ENCODE data around the gene BCL7C. TPM values are rescaled to one million over a fixed set of nuclear protein-coding genes. Genes with fewer than 3 reads are reported as not detected.
A peak's percentile ranks its signal among the peaks of the same experiment; 100 is the strongest.

BCL7C gene
- total RNA-seq, 2 experiments from 2014 or later: 21.8 to 23.6 TPM

DNA sequence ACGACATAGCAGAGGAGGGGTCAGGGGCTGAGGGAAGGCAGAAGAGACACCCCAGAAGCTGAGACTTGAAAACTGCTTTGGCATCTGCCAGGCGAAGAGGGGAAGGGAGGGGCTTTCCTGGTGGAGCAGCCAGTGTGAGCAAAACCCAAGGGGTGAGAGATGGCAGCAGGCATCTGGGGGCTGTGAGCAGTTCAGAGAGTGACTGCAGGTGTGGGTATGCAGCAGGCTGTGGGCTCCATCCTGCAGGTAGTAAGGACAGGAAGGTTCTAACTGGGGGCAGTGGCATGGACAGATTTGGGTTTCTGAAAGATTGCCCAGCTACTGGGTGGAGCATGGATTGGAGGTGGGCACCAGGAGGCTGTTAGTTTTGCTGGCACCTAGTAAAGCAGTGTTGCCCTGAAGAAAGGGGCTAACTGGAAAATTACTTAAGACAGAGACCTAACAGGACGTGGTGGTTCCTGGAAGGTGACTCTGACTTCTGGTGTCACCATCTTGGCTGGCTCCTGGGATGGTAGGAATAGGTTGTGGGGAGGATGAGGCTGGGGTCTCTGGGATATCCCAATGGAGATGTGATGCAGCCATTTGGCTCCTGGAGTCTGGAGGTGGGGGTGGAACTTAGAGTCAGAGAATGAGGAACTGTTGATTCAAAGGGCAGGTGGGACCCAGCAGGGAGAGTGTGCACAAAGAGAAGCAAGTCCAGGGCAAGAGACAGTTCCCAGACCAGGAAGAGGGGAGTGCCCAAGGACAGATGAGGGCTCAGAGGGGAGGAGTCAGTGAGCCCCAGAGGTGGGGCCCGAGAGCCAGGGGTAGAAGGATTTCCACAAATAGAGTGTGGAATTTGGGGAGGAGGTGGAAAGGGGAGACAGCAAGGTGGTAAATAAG, 11.2 kb downstream of the BCL7C start:
- H3K27ac Mint-ChIP-seq: peak overlapping the region; percentile 86
- H3K27me3 Mint-ChIP-seq: no peaks in the 10 kb centered on the region
- ATAC-seq: peak; percentile 54

DNA sequence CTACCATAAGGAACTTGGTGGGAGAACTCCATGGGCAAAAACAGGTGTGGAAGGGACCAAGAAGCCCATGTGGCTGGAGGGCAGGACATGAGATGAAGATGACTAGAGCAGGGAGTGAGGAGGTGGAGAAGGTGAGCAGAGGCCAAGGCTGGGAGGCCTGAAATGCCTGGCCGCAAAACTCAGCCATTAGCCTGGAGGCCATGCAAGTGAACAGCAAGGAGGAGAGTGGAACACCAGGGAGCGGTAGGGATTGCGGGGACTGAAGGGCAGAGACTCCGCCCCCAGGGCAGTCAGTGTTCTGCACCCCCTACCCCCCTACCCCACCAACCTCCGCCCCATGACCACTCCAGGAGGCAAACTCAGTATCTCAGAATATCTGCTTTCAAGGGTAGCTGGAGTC, 17.0 kb downstream of the BCL7C start:
- ChIA-PET CTCF (interaction anchor here (3.6 to 4.9 kb wide), 2 partner anchors 25 to 31 kb away, joined by 22 to 30 read pairs; no protein-coding TSS in a partner anchor), POLR2A (interaction anchor here (1.0 to 4.6 kb wide), 6 partner anchors 9 to 106 kb away, joined by 3 to 64 read pairs (median 8); partner anchors contain the start of genes BCL7C and CTF1)
- H3K27me3 Mint-ChIP-seq: no peaks in the 10 kb centered on the region
- H3K27ac Mint-ChIP-seq: peak overlapping the region; percentile 99
- ATAC-seq (no peak), DNase-seq (no peak)
- H3K4me3 Mint-ChIP-seq: peak overlapping the region; percentile 98
- H3K36me3 Mint-ChIP-seq (ENCODE audit: low read depth): peaks cover 30% of the 10 kb centered on the region
- intact Hi-C loops (cut with micrococcal nuclease): no loop called here
- no peak for TF ChIP-seq CTCF (IDR thresholded peaks at IDR 0.05)
- no peaks in the 10 kb centered on the region for H3K9me3 Mint-ChIP-seq
- H3K4me1 Mint-ChIP-seq (ENCODE audit: low read depth): peaks cover 39% of the 10 kb centered on the region

More for the DNA sequence above, 11.2 kb downstream of the BCL7C start:
- TF ChIP-seq CTCF (IDR thresholded peaks at IDR 0.05): no peak
- no peak for DNase-seq
- ChIA-PET POLR2A (interaction anchor here (1.0 to 2.5 kb wide), 2 partner anchors 11 to 15 kb away, joined by 3 to 7 read pairs; partner anchors contain the start of gene BCL7C), CTCF (interaction anchor here (1.5 kb wide), 1 partner anchor 38 kb away, joined by 5 read pairs; no protein-coding TSS in a partner anchor)
- peaks cover 39% of the 10 kb centered on the region for H3K36me3 Mint-ChIP-seq (ENCODE audit: low read depth)
- peaks cover 32% of the 10 kb centered on the region for H3K4me1 Mint-ChIP-seq (ENCODE audit: low read depth)
- no peak overlapping the region for H3K4me3 Mint-ChIP-seq
- H3K9me3 Mint-ChIP-seq: no peaks in the 10 kb centered on the region
- intact Hi-C loops (cut with micrococcal nuclease): no loop called here

- CTCF ChIA-PET: interaction anchor here (0.7 to 4.9 kb wide), 3 partner anchors 25 to 31 kb away, joined by 3 to 30 read pairs (median 22); no protein-coding TSS in a partner anchor
- POLR2A ChIA-PET: interaction anchor here (1.0 to 4.6 kb wide), 11 partner anchors 10 to 105 kb away, joined by 3 to 64 read pairs (median 5); partner anchors contain the start of genes BCL7C, CTF1 and ORAI3
- ATAC-seq (peak; percentile 59), DNase-seq (peak; percentile 44)
- Mint-ChIP-seq H3K9me3 (no peaks in the 10 kb centered on the region), H3K27me3 (no peaks in the 10 kb centered on the region), H3K36me3 (ENCODE audit: low read depth) (peaks cover 28% of the 10 kb centered on the region), H3K4me1 (ENCODE audit: low read depth) (peaks cover 37% of the 10 kb centered on the region), H3K4me3 (peak overlapping the region; percentile 98), H3K27ac (peak overlapping the region; percentile 99)
- intact Hi-C loops (cut with micrococcal nuclease): loop anchor here (2.0 kb wide), 1 partner anchor 13 kb away; no protein-coding TSS in a partner anchor
- no peak for TF ChIP-seq CTCF (IDR thresholded peaks at IDR 0.05)
These were observed 17.7 kb downstream of the BCL7C start for GRCh38 chr16:30875871-30876801.

DNA sequence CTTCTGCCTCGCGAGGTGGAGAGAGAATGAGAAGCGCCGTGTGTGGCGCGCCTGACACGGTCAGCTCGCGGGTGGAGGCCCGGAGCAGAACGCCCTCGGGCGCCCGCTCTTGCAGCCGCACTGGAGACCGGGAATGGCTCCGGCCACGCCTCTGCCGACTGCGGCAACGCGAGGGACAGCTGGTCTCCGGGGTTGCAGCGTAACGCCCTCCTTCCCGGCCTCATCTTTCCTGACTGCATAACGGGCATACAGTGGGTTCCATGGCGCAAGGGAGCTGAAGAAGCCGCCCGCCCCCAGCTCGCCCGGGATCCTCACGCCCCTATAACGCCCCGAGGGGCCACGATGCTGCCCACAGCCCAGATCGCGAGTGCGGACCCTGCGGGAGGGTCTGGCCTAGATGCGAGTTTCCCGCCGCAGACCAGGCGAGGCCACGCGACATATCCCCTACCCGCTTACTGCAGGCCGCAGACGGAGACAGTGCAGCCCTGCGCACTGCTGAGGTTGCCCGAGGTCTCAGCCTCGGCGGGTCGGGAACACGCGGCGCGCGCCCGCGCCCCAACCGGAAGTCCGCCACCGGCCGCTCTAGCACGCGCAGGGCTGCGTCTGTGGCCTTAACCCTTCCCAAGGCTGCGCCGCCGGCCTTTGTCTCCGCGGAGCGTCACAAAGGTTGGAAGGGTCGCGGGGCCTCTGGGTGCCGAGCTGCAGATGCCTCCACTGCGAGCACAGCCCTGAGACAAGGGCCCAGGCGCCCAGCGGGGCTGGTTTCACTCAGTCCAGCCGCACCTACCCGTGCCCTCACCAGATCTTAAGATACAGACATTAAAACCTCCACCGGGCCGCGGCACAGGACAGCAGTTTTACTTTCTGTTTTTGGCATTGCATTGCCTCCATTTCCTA, 18.8 kb downstream of the BCL7C start:
- TF ChIP-seq CTCF (IDR thresholded peaks at IDR 0.05): no peak
- ChIA-PET POLR2A (interaction anchor here (0.7 to 4.6 kb wide), 19 partner anchors 10 to 457 kb away, joined by 3 to 64 read pairs (median 3); partner anchors contain the start of genes BCL7C, CTF1, FUS and ORAI3), CTCF (interaction anchor here (0.7 to 4.9 kb wide), 5 partner anchors 27 to 61 kb away, joined by 3 to 30 read pairs (median 5); no protein-coding TSS in a partner anchor)
- ATAC-seq: peak; percentile 79
- peak overlapping the region; percentile 98 for H3K4me3 Mint-ChIP-seq
- DNase-seq: peak; percentile 91
- H3K4me1 Mint-ChIP-seq (ENCODE audit: low read depth): peaks cover 34% of the 10 kb centered on the region
- H3K36me3 Mint-ChIP-seq (ENCODE audit: low read depth): peaks cover 26% of the 10 kb centered on the region
- H3K27me3 Mint-ChIP-seq: no peaks in the 10 kb centered on the region
- H3K9me3 Mint-ChIP-seq: no peaks in the 10 kb centered on the region
- intact Hi-C loops (cut with micrococcal nuclease): loop anchor here (2.0 kb wide), 1 partner anchor 14 kb away; no protein-coding TSS in a partner anchor
- peak overlapping the region; percentile 99 for H3K27ac Mint-ChIP-seq

Data from activated CD8-positive, alpha-beta T cell treated with anti-CD3 and anti-CD28 coated beads for 36 hours (primary cell).